ENCODE measurements around the gene SYVN1. TPM values are rescaled to one million over a fixed set of nuclear protein-coding genes. Genes with fewer than 3 reads are reported as not detected.
"Not testable (repeated sequence)": the region's sequence is repeated elsewhere in the genome, so short reads cannot be mapped to it uniquely, and the experiment has no call there.

SYVN1 gene
- total RNA-seq, 2 experiments from 2014 or later, result 20.6 to 26.8 TPM

DNA sequence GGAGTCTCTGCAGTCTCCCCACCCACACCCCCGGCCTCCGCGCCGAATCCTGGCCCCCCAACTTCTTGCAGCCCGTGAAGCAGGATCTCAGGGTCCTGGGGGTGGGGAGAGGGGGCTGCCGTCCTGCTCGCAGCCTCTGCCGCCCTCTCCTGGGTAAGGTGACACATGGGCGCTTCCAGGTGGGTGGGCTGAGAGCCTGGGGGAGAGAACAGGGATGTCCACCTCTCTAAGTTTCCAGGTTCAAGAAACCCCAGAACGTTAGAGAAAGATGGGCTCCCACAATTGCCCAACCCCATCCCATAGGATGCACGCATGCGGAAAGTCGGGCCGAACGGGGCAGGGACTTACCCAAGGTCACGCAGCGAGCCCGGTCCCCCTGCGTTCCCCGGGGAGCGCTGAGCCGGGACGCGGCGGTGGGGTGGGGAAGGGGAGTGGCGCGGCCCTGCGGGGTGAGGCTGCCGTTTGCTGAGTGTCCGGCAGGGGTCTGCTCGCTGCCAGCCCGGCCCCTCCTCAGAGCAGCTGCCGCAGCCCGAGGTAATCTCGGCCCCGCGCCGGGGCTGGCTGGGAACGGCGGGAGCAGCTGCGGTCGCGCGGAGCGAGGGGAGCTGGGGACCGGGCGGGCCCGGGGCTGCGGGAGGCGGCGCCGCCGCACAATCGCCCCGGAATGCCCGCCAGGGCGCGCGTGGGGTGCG lies 46.7 kb upstream of the SYVN1 start:
- Mint-ChIP-seq H3K4me3 (peak overlapping the region; percentile 80), H3K27me3 (no peaks in the 10 kb centered on the region), H3K27ac (peak overlapping the region; percentile 81), H3K9me3 (no peaks in the 10 kb centered on the region), H3K36me3 (ENCODE audit: low read depth) (peaks cover 2% of the 10 kb centered on the region), H3K4me1 (ENCODE audit: low read depth) (peaks cover 17% of the 10 kb centered on the region)
- peak; percentile 63 for DNase-seq
- intact Hi-C loops (cut with micrococcal nuclease), result no loop called here
- ChIA-PET CTCF (interaction anchor here (0.6 to 4.0 kb wide), 14 partner anchors 16 to 149 kb away, joined by 3 to 35 read pairs (median 4); partner anchors contain the start of genes CDC42EP2, FAU, MRPL49 and POLA2), POLR2A (interaction anchor here (0.9 to 3.0 kb wide), 8 partner anchors 9 to 121 kb away, joined by 3 to 21 read pairs (median 4); partner anchors contain the start of genes FAU, MRPL49 and ZNHIT2)
- peak; percentile 76 for ATAC-seq
- TF ChIP-seq, protein P1, sequence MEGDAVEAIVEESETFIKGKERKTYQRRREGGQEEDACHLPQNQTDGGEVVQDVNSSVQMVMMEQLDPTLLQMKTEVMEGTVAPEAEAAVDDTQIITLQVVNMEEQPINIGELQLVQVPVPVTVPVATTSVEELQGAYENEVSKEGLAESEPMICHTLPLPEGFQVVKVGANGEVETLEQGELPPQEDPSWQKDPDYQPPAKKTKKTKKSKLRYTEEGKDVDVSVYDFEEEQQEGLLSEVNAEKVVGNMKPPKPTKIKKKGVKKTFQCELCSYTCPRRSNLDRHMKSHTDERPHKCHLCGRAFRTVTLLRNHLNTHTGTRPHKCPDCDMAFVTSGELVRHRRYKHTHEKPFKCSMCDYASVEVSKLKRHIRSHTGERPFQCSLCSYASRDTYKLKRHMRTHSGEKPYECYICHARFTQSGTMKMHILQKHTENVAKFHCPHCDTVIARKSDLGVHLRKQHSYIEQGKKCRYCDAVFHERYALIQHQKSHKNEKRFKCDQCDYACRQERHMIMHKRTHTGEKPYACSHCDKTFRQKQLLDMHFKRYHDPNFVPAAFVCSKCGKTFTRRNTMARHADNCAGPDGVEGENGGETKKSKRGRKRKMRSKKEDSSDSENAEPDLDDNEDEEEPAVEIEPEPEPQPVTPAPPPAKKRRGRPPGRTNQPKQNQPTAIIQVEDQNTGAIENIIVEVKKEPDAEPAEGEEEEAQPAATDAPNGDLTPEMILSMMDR (IDR thresholded peaks at IDR 0.05), result peak; percentile 63

DNA sequence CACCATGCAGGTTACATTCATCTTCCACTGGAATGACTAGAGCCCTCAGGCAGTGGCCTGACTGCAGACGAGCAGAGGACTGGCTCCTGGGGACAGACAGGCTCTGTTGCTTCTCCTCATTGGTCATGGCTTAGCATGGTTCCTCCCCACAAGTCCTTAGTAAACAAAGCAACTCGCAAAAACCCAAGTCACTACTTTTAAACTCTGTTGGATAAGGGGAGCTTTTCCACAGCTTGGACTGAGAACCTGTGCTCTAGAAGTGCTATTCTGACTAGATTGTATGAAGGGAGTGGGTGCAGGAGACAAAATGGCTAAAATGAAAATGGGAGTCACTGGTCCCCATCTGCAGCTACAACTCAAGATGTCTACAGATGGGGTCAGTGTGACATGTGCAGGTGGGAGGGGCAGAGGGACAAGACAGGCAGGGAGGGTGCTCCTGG lies 40.3 kb upstream of the SYVN1 start:
- H3K9me3 Mint-ChIP-seq; intact Hi-C loops (cut with micrococcal nuclease): not testable (repeated sequence)

DNA sequence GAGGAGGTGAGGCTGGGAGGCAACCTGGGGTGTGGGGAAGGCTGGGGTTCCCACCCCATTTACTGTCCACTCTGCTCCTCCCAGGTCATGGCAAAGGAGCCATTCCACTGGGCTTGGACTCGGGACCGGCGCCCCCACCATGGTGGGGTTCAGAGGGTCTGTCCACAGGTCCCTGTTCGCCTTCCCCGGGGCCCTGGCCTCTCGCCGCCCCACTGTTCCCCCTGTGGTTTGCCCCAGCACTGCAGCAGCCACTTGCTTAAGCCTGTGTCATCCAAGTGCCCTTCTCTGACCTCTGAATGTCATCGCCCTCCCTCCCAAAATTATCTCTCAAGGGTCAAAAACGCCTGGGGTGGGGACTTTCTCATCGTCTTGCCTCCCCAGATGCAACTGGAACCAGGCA lies 38.3 kb upstream of the SYVN1 start:
- CTCF ChIA-PET, result no interaction called here
- ATAC-seq (no peak), DNase-seq (no peak)
- Mint-ChIP-seq H3K27ac (no peak overlapping the region), H3K4me3 (no peak overlapping the region), H3K4me1 (ENCODE audit: low read depth) (no peaks in the 10 kb centered on the region), H3K36me3 (ENCODE audit: low read depth) (no peaks in the 10 kb centered on the region), H3K9me3 (no peaks in the 10 kb centered on the region), H3K27me3 (no peaks in the 10 kb centered on the region)
- POLR2A ChIA-PET, result no interaction called here
- TF ChIP-seq, protein P1 (IDR thresholded peaks at IDR 0.05), result no peak
- intact Hi-C loops (cut with micrococcal nuclease), result no loop called here

More for the DNA sequence above, 40.3 kb upstream of the SYVN1 start:
- H3K4me1 Mint-ChIP-seq (ENCODE audit: low read depth); DNase-seq; H3K27ac Mint-ChIP-seq; H3K27me3 Mint-ChIP-seq; ATAC-seq; POLR2A ChIA-PET; H3K4me3 Mint-ChIP-seq; H3K36me3 Mint-ChIP-seq (ENCODE audit: low read depth): not testable (repeated sequence)
- CTCF ChIA-PET, result interaction anchor here (1.2 kb wide), 1 partner anchor 140 kb away, joined by 4 read pairs; the partner anchor contains the start of gene CDC42EP2

DNA sequence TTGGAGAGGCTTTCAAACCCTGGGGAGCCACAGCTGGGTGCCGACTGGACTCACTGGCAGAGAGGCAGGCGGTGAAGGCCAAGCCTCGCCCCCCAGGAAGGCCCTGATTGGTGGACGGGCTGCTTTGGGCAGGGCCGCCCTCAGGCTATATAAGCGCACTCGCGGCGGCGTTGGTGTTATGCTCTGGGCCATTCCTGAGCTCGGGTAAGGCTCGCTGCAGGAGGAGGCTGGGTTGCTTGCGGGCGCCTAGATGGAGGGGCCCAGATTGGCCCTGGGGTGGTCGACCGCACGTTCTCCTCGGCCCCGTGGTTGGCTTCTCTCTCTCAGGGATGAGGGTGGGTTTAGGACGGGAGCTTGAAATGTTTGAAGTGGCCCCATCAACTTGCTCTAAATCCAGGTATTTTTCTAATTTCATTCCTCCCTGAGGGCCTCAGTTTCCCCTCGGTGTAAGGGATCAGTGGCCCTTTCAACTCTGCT lies 35.8 kb upstream of the SYVN1 start, which contains the start of gene SPDYC:
Gene SPDYC (plus strand): TSS at position 176 of the 477 bp plus-strand sequence. CDS start 1,125 bp downstream, outside the sequence.
- TF ChIP-seq, protein P1 (IDR thresholded peaks at IDR 0.05), result no peak
- no peaks in the 10 kb centered on the region for H3K4me1 Mint-ChIP-seq (ENCODE audit: low read depth)

DNA sequence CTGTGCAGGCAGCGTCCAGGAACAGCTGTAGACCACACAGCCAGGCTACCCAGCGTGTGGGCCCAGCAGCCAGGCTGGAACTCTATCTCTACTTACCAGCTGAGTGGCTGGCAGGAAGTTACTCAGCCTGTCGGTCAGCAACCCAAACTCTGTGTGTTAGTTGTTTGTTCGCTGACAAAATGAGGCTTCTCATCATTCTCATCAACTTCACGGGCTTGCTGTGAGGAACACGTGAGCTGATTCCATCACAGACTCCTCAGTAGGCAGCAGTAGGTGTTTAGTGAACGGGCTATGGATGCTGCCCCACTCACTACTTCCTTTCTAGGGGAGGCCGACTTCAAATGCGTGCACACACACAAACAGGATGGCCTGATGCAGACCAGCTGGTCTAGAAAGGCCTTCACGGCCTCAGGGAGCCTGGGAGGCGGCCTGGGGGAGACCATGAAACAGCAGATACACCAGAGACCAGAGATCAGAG lies 34.9 kb upstream of the SYVN1 start:
- ChIA-PET POLR2A (interaction anchor here (0.7 to 1.0 kb wide), 2 partner anchors 11 to 14 kb away, joined by 3 read pairs; no protein-coding TSS in a partner anchor), CTCF (interaction anchor here (1.0 to 1.9 kb wide), 3 partner anchors 27 to 146 kb away, joined by 3 to 7 read pairs (median 4); partner anchors contain the start of gene CDC42EP2)
- no peak for ATAC-seq
- no peak overlapping the region for H3K4me3 Mint-ChIP-seq
- H3K4me1 Mint-ChIP-seq (ENCODE audit: low read depth), result no peaks in the 10 kb centered on the region
- intact Hi-C loops (cut with micrococcal nuclease), result no loop called here
- H3K9me3 Mint-ChIP-seq, result no peaks in the 10 kb centered on the region
- no peak for DNase-seq
- H3K27me3 Mint-ChIP-seq, result no peaks in the 10 kb centered on the region
- no peaks in the 10 kb centered on the region for H3K36me3 Mint-ChIP-seq (ENCODE audit: low read depth)
- TF ChIP-seq, protein P1 (IDR thresholded peaks at IDR 0.05), result no peak
- no peak overlapping the region for H3K27ac Mint-ChIP-seq

More for the DNA sequence above, 35.8 kb upstream of the SYVN1 start, which contains the start of gene SPDYC:
- Mint-ChIP-seq H3K4me3 (no peak within 1 kb of the TSS), H3K9me3 (no peaks in the 10 kb centered on the region), H3K27me3 (no peaks in the 10 kb centered on the region), H3K27ac (no peak within 1 kb of the TSS), H3K36me3 (ENCODE audit: low read depth) (no peaks in the 10 kb centered on the region)
- CTCF ChIA-PET, result interaction anchor here (1.0 to 1.9 kb wide), 3 partner anchors 27 to 145 kb away, joined by 3 to 7 read pairs (median 4); partner anchors contain the start of gene CDC42EP2
- ATAC-seq (no peak), DNase-seq (no peak)
- POLR2A ChIA-PET, result no interaction called here
- intact Hi-C loops (cut with micrococcal nuclease), result no loop called here
